HG03159 (cell line): ENCODE results near the gene DDX50.
"Not testable (repeated sequence)": the region's sequence is repeated elsewhere in the genome, so short reads cannot be mapped to it uniquely, and the experiment has no call there.

Experiments used
- ATAC-seq: cut with Tn5 transposase; IDR thresholded peaks from one replicate; pipeline ENCODE4 v1.9.1; 2021; ENCODE audit warnings: mild to moderate bottlenecking, moderate library complexity; ENCODE audit not compliant: unreplicated experiment

Gene DDX50

GRCh38 chr10:68975936-68976473 lies 74.9 kb downstream of the DDX50 start:
- not testable (repeated sequence) for ATAC-seq

- ATAC-seq = not testable (repeated sequence)
These were observed 78.6 kb downstream of the DDX50 start for GRCh38 chr10:68979738-68980137.

GRCh38 chr10:68981074-68981473 lies 80.0 kb downstream of the DDX50 start:
- no peak for ATAC-seq

GRCh38 chr10:68982389-68982788 lies 81.3 kb downstream of the DDX50 start:
- ATAC-seq = no peak

GRCh38 chr10:68987611-68988010 lies 86.5 kb downstream of the DDX50 start:
- no peak for ATAC-seq

GRCh38 chr10:68988530-68989316 lies 87.6 kb downstream of the DDX50 start, which contains the start of gene KIFBP:
Gene KIFBP (plus strand): TSS chr10:68988803. CDS start chr10:68988833, 30 bp downstream.
- ATAC-seq = peak; percentile 83

- ATAC-seq = no peak
These were observed 88.3 kb downstream of the DDX50 start for GRCh38 chr10:68989317-68989990.

GRCh38 chr10:68992636-68993440 lies 91.7 kb downstream of the DDX50 start:
- ATAC-seq = no peak
